Ishikawa (cell line): ENCODE results near the gene ITGB1BP2.

ENCODE experiments used
- CEBPB ChIP-seq: IDR thresholded peaks from 2 replicates; pipeline ENCODE4 v1.6.1; 2012
- CREB1 ChIP-seq: IDR thresholded peaks from 2 replicates; pipeline ENCODE4 v1.6.1; 2012; ENCODE audit warnings: low read depth
- EGR1 ChIP-seq: IDR thresholded peaks from 2 replicates; pipeline ENCODE4 v1.6.1; 2012
- EP300 ChIP-seq: IDR thresholded peaks from 2 replicates; pipeline ENCODE4 v1.6.1; 2012; ENCODE audit warnings: borderline replicate concordance
- FOXM1 ChIP-seq: IDR thresholded peaks from 2 replicates; pipeline ENCODE4 v1.6.1; 2012; ENCODE audit warnings: low read depth, borderline replicate concordance
- NFIC ChIP-seq: IDR thresholded peaks from 2 replicates; pipeline ENCODE4 v1.6.1; 2012
- RAD21 ChIP-seq: IDR thresholded peaks from 2 replicates; pipeline ENCODE4 v1.6.1; 2012; ENCODE audit warnings: low read depth
- TAF1 ChIP-seq: IDR thresholded peaks from 2 replicates; pipeline ENCODE4 v1.6.1; 2012; ENCODE audit warnings: low read depth, mild to moderate bottlenecking
- TCF12 ChIP-seq: IDR thresholded peaks from 2 replicates; pipeline ENCODE4 v1.6.1; 2012; ENCODE audit warnings: low read depth
- TEAD4 ChIP-seq: IDR thresholded peaks from 2 replicates; pipeline ENCODE4 v1.6.1; 2012
- YY1 ChIP-seq: IDR thresholded peaks from 2 replicates; pipeline ENCODE4 v1.6.1; 2012; ENCODE audit warnings: low read depth
- ZBTB7A ChIP-seq: IDR thresholded peaks from 2 replicates; pipeline ENCODE4 v1.6.1; 2012; ENCODE audit warnings: low read depth
- TF ChIP-seq, protein P1 (sequence below): IDR thresholded peaks from 2 replicates; pipeline ENCODE4 v1.6.1; 2012
- TF ChIP-seq, protein P2 (sequence below): IDR thresholded peaks from 2 replicates; pipeline ENCODE4 v1.6.1; 2012
- TF ChIP-seq, protein P3 (sequence below): IDR thresholded peaks from 2 replicates; pipeline ENCODE4 v1.6.1; 2012; ENCODE audit warnings: low read depth, mild to moderate bottlenecking

Gene ITGB1BP2

DNA sequence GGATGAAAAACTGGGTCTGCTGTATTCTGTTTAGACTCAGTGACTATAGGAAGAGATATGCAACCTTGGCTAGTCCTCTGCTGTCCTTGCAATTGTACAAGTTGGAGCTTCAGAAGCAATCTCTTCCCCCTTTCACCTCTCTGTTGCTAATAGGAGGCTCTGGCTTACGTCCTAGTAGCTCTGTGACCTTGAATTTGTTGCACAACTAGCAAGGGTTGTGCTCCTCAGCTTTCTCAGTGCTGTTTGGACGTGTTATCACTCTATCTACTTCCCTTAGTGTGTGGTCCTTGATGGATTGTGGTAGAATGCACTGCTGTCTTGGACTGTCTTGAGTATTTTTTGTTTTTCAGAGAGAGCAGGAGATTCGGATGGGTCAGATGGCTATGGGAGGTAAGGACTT, 3.4 kb upstream of the ITGB1BP2 start:
- no peak for TF ChIP-seq CEBPB
- TF ChIP-seq EP300 = no peak
- no peak for TF ChIP-seq TCF12
- TF ChIP-seq CREB1 = no peak
- no peak for TF ChIP-seq FOXM1
- TF ChIP-seq EGR1 = no peak

DNA sequence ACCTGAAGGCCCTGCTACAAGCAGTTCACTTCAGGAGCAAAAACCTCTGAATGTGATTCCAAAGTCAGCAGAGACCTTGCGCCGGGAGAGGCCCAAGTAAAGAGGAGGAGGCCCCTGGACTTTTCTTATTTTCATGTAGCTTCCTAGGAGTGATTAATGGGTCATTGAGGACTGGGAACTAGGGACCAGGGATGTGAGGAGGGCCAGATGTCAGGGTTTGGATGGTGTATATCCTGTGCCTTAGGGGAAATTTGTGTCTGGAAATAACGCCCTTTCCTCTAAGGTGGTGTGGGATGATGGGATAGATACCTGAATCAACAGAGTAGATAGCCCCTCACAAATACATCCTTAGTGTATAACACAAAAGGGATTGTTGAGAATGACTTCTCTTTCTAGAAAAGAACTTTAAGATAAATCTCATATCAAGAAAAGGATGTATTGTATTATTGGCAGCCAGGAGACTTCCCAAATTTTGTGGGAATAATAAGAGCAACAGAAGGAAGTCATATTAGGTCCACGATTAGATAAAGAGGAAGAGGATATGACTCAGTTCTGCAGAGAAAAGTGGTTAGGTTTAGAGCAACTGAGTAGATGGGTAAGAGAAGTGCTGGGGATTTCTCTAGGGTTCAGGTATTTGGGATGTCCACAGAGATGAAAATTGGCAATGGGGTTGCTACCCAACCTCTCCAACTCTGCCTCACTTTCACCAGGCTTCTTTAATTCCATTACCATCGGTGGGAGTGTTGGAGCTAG, 1.1 kb downstream of the ITGB1BP2 start:
- TF ChIP-seq EGR1 (no peak), YY1 (no peak), TCF12 (no peak), CEBPB (no peak), TAF1 (no peak), NFIC (no peak)
- TF ChIP-seq, protein P1, sequence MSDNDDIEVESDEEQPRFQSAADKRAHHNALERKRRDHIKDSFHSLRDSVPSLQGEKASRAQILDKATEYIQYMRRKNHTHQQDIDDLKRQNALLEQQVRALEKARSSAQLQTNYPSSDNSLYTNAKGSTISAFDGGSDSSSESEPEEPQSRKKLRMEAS = no peak
- TF ChIP-seq, protein P2, sequence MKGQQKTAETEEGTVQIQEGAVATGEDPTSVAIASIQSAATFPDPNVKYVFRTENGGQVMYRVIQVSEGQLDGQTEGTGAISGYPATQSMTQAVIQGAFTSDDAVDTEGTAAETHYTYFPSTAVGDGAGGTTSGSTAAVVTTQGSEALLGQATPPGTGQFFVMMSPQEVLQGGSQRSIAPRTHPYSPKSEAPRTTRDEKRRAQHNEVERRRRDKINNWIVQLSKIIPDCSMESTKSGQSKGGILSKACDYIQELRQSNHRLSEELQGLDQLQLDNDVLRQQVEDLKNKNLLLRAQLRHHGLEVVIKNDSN = no peak

DNA sequence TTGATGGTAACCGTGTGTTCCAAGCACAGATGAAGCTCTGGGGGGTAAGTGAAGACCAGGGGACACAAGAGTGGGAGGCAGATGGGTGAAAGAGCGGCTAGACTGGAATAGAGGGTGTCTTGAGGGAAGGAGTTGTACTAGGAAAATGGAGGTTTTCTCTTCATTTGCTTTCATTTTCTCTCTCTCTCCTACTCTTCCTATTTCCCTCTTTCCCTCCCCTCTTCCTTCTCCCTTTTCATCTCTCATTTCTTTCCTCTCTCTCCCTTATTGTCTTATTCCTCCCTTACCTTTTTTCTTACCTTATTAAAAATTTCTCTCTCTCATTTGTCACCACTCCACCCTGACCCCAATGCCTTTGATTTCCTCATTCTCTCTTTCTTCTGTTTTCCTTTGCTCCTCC, 3.0 kb downstream of the ITGB1BP2 start:
- TF ChIP-seq CEBPB (no peak), ZBTB7A (no peak)

DNA sequence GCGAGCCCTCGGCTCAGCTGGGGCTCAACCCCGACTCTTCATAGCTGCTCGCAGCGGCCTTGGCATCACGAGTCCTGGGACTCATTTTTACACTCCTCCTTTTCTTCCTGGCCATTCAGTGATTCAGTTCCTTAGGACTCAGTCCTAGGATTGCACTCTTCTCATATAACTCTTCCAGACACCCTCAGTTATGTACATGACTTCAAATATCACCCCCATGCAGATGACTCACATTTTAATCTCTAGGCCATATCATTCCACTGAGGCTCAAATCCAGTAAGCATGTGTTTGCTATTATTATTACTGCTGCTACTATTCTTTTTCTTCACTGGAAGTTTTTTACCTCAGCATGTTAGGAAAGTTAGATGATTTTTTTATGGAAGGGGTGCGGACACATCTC, 14.4 kb downstream of the ITGB1BP2 start:
- TF ChIP-seq TCF12 = no peak
- TF ChIP-seq NFIC = no peak
- TF ChIP-seq YY1 = no peak
- TF ChIP-seq FOXM1 = no peak
- TF ChIP-seq, protein P3, sequence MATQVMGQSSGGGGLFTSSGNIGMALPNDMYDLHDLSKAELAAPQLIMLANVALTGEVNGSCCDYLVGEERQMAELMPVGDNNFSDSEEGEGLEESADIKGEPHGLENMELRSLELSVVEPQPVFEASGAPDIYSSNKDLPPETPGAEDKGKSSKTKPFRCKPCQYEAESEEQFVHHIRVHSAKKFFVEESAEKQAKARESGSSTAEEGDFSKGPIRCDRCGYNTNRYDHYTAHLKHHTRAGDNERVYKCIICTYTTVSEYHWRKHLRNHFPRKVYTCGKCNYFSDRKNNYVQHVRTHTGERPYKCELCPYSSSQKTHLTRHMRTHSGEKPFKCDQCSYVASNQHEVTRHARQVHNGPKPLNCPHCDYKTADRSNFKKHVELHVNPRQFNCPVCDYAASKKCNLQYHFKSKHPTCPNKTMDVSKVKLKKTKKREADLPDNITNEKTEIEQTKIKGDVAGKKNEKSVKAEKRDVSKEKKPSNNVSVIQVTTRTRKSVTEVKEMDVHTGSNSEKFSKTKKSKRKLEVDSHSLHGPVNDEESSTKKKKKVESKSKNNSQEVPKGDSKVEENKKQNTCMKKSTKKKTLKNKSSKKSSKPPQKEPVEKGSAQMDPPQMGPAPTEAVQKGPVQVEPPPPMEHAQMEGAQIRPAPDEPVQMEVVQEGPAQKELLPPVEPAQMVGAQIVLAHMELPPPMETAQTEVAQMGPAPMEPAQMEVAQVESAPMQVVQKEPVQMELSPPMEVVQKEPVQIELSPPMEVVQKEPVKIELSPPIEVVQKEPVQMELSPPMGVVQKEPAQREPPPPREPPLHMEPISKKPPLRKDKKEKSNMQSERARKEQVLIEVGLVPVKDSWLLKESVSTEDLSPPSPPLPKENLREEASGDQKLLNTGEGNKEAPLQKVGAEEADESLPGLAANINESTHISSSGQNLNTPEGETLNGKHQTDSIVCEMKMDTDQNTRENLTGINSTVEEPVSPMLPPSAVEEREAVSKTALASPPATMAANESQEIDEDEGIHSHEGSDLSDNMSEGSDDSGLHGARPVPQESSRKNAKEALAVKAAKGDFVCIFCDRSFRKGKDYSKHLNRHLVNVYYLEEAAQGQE = no peak
- no peak for TF ChIP-seq ZBTB7A
- no peak for TF ChIP-seq CEBPB
- no peak for TF ChIP-seq TEAD4
- TF ChIP-seq CREB1 = no peak
- no peak for TF ChIP-seq EP300
- no peak for TF ChIP-seq EGR1
- TF ChIP-seq TAF1 = no peak
- TF ChIP-seq RAD21 = no peak
- TF ChIP-seq, protein P1 = no peak
- TF ChIP-seq, protein P2 = no peak

DNA sequence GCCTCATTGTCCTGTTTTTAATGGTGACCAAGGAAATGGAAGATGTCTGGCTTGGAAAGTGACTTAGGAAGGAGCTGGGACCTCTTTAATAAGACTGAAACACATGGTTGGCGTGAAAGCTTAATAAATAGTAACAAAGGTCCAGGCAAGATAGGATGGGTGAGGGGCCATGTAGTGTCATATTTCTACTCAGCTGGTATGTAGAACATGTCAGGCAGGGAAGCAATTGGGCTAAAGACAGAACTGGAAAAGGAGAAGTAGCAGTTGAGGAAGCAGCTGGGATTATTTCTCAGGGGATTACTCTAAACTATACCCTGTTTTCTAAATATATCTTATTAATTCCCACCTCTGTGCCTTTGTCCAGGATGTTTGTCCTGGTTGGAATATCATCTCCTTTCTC, 18.6 kb downstream of the ITGB1BP2 start:
- TF ChIP-seq CEBPB (no peak), EP300 (no peak), NFIC (no peak), TCF12 (no peak), EGR1 (no peak)

DNA sequence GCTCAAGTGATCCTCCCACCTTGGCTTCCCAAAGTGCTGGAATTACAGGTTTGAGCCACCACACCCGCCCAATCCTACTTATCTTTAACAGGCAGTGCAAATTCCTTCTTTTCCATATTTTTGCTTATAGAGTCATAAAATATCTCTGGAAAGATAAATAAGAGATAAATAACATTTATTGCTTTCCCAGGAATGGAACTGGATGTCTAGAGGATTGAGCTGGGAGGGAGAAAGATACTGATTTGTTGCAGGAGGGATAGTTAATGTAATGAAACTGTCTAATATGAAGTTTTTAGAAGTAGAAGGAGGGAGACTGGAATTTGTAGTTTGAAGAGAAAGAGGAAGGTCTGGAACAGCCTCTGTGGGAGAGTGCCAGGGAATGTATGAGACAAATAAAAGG, 20.2 kb downstream of the ITGB1BP2 start:
- no peak for TF ChIP-seq FOXM1
- TF ChIP-seq EP300 = no peak
- TF ChIP-seq CREB1 = no peak
- no peak for TF ChIP-seq TEAD4
- TF ChIP-seq ZBTB7A = no peak

DNA sequence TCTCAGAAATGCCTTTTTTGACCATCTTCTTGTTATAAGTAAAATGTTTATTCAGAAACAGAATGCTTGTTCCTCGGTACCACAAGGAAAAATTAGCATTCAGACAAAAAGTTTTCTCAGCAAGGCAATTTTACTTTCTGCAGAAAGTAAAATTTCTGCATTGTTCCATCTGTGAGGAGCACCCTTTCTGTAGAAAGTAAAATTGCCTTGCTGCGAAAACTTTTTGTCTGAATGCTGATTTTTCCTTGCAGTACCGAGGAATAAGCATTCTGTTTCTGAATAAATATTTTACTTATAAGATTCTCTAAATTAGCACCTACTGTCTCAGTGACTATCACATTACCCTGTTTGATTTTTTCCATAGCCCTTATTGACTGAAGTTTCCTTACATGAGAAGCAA, 24.8 kb downstream of the ITGB1BP2 start:
- TF ChIP-seq CEBPB = no peak
- no peak for TF ChIP-seq TEAD4
- TF ChIP-seq EP300 = no peak
- TF ChIP-seq, protein P2 = no peak
- no peak for TF ChIP-seq EGR1
- no peak for TF ChIP-seq TAF1
- no peak for TF ChIP-seq CREB1
- TF ChIP-seq, protein P3 = no peak
- TF ChIP-seq RAD21 = no peak
- no peak for TF ChIP-seq YY1
- TF ChIP-seq ZBTB7A = no peak
